A673 (cell line): ENCODE measurements around the gene CPXM2.
"Not testable (repeated sequence)": the region's sequence is repeated elsewhere in the genome, so short reads cannot be mapped to it uniquely, and the experiment has no call there.

ENCODE experiments used
- EZH2 ChIP-seq: fragments of 200-600 bp; sonication (generic); IDR thresholded peaks from 2 replicates; pipeline ENCODE4 v1.6.1; 2017; ENCODE audit warnings: borderline replicate concordance, low read depth, mild to moderate bottlenecking, mixed read lengths, antibody characterized with exemption, low read length; ENCODE audit not compliant: poor library complexity, severe bottlenecking
- TF ChIP-seq, protein P1 (sequence below): fragments of 300-800, 200-600 bp; sonication (generic); conservative IDR thresholded peaks from 2 replicates; pipeline ENCODE4 v1.5.1; 2017; ENCODE audit warnings: low read depth, mild to moderate bottlenecking, antibody characterized with exemption, low read length, moderate library complexity, mixed read lengths

DNA sequence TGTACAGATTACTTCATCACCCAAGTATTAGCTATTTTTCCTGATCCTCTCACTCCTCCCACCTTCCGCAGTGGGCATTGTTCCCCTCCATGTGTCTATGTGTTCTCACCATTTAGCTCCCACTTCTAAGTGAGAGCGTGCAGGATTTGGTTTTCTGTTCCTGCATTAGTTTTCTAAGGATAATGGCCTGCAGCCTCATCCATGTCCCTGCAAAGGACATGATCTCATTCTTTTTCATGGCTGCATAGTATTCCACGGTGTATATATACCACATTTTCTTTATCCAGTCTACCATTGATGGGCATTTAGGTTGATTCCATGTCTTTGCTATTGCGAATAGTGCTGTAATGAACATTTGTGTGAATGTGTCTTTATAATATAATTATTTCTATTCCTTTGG, 154.7 kb downstream of the CPXM2 start:
- TF ChIP-seq, protein P1, sequence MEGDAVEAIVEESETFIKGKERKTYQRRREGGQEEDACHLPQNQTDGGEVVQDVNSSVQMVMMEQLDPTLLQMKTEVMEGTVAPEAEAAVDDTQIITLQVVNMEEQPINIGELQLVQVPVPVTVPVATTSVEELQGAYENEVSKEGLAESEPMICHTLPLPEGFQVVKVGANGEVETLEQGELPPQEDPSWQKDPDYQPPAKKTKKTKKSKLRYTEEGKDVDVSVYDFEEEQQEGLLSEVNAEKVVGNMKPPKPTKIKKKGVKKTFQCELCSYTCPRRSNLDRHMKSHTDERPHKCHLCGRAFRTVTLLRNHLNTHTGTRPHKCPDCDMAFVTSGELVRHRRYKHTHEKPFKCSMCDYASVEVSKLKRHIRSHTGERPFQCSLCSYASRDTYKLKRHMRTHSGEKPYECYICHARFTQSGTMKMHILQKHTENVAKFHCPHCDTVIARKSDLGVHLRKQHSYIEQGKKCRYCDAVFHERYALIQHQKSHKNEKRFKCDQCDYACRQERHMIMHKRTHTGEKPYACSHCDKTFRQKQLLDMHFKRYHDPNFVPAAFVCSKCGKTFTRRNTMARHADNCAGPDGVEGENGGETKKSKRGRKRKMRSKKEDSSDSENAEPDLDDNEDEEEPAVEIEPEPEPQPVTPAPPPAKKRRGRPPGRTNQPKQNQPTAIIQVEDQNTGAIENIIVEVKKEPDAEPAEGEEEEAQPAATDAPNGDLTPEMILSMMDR: not testable (repeated sequence)
- TF ChIP-seq EZH2: not testable (repeated sequence)
